ENCODE measurements around the gene GPRC5A. TPM values are rescaled to one million over a fixed set of nuclear protein-coding genes. Genes with fewer than 3 reads are reported as not detected.
A peak's percentile ranks its signal among the peaks of the same experiment; 100 is the strongest.

GPRC5A gene
- total RNA-seq, 4 donors from 2014 or later, result 11.3 to 284 (median 88.4) TPM

DNA sequence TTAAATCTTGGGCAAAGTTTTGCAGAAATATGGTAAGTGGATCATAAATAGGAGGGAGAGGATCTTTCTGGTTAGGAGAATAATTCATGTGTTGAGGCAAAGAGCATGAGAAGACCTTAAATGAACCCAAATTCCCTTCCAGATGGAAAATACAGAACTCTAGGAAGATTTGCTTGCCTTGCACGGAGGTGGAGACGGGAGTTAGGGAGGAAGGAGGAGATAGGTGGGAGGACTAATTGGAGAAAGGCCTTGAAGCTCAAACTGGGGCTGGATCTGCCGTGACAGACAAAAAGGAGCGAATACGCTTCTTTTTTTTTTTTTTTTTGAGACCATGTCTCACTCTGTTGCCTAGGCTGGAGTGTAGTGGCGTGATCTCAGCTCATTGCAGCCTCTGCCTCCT lies 5.9 kb downstream of the GPRC5A start:
- no peak for DNase-seq (ENCODE audit: low spot score)
- ATAC-seq (ENCODE audit: low FRiP score), result no peak
- TF ChIP-seq, protein P1, sequence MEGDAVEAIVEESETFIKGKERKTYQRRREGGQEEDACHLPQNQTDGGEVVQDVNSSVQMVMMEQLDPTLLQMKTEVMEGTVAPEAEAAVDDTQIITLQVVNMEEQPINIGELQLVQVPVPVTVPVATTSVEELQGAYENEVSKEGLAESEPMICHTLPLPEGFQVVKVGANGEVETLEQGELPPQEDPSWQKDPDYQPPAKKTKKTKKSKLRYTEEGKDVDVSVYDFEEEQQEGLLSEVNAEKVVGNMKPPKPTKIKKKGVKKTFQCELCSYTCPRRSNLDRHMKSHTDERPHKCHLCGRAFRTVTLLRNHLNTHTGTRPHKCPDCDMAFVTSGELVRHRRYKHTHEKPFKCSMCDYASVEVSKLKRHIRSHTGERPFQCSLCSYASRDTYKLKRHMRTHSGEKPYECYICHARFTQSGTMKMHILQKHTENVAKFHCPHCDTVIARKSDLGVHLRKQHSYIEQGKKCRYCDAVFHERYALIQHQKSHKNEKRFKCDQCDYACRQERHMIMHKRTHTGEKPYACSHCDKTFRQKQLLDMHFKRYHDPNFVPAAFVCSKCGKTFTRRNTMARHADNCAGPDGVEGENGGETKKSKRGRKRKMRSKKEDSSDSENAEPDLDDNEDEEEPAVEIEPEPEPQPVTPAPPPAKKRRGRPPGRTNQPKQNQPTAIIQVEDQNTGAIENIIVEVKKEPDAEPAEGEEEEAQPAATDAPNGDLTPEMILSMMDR (IDR thresholded peaks at IDR 0.05), result no peak

DNA sequence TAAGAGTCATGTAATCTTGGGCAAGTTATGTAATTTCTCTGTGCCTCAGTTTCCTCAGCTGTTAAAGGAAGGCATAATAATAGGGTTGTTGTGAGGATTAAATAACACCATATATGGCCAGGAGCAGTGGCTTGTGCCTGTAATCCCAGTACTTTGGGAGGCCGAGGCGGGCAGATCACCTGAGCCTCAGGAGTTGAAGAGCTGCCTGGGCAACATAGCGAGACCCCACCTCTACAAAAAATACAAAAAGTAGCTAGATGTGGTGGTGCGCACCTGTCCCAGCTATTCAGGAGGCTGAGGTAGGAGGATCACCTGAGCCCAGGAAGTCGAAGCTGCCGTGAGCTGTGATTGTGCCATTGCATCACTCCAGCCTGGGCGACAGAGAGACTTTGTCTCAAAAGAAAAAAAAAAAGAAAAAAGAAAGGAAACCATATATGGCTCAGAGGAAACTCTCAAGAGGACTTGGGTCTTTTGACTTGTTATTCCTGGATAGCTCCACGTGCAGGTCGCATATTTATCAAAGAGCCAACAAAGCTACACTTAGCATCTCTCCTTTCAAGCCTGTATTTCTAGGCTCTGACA lies 6.9 kb downstream of the GPRC5A start:
- no peak for DNase-seq (ENCODE audit: low spot score)
- TF ChIP-seq, protein P1 (IDR thresholded peaks at IDR 0.05), result no peak
- no peak for ATAC-seq (ENCODE audit: low FRiP score)

DNA sequence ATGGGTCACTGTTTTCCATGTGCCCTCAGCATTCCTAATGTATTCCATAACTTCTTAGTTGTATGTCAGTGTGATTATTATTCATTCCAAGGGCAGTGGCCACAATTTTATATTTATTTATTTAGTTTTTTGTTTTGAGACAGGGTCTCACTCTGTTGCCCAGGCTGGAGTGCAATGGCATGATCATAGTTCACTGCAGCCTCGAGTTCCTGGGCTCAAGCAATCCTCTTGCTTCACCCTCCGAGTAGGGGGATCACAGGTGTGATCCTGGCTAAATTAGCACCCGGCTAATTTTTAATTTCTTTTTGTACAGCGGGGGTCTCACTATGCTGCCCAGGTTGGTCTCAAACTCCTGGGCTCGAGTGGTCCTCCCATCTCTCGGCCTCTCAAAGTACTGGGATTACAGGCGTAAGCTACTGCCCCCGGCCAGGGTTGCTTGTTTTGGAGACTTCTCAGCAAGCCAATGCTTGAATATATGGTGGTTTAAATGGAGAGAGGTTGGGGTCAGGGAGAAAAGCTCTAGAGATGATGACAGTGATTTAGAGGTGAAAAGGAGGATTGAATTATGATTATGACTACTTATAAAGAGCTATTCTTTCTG lies 7.6 kb downstream of the GPRC5A start:
- TF ChIP-seq, protein P1 (IDR thresholded peaks at IDR 0.05), result no peak
- no peak for DNase-seq (ENCODE audit: low spot score)
- no peak for ATAC-seq (ENCODE audit: low FRiP score)

DNA sequence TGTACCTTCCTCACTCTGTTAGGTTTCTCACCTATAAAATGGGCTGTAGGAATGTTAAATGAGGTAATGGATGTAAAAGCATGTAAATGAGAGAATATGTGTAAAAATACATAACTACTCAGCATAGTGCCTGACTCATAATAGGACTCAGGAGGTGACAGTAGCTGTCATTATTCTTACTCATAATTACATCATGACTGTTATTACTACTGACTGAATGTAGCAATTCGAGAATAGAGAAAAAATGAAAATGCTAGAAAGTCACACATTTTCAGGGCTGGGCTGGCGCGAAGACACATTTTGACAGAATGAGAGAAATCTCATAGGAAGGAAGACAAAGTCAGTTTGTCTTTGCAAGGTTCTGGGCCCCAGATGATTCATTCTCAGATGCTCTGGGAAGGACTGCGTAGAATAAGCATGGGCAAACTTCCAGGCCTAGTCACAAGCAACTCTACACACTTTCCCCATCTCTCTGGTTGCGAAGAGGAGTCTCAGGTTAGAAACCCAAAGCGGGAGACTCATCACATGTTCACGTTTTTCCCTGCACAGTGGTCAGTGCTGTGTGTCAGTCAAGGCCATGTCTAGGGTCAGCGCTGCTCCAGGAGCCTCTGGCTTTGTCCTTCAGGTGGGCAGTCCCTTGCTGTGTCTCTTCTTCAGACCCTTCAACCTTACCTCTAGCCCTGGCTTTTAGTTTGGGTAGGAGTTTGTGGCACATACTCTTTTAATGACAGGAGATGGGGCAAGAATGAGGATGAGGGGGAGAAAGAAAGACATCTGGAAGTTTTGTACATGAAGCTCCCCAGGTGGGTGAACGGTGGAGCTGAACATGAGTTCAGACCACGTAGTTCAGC lies 8.4 kb downstream of the GPRC5A start:
- TF ChIP-seq, protein P1 (IDR thresholded peaks at IDR 0.05), result no peak
- ATAC-seq (ENCODE audit: low FRiP score) (peak; percentile 15), DNase-seq (ENCODE audit: low spot score) (no peak)

DNA sequence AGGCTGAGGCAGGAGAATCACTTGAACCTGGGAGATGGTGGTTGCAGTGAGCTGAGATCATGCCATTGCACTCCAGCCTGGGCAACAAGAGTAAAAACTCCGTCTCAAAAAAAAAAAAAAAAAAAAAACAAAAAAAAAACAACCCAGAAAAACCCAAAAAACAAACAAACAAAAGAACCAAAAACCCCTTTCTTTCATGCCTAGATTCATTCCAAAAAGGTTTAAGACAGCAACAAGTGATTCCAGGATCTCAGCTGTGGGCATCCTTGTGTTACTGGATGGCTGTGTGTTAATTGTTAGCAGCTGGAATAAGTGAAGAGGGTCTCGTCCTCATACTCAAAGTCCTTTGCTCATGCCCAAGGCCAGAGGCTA lies 9.4 kb downstream of the GPRC5A start:
- TF ChIP-seq, protein P1 (IDR thresholded peaks at IDR 0.05), result no peak
- DNase-seq (ENCODE audit: low spot score), result no peak
- ATAC-seq (ENCODE audit: low FRiP score), result no peak

DNA sequence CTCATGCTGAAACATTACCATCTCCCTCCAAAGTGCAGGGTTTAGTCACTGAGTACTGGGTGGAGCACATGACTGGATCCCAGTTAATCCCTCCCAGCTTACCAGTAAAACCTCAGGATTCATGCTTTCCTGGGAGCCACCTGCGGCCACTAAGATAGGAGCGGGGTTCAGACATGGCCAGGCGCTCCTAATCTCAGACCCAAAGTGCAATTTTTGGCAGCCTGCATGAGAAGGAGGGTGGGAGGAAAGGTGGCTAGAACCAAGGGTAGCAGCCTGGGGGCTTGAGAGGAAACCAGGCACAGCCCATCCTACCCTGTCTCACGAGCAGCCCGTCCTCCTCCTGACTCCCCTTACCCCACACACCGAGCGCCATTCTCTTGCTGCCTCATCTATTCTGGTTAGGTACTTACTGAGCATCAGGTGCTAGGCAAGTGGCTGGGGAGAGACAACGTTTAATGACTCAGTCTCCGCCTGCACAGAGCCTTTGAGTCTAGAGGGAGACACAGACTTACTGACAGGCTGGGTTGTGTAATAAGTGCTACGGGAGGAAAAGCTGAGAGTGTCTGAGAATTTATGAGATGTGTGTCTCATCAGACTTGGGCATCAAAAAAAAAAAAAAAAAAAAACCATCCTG lies 9.9 kb downstream of the GPRC5A start:
- ATAC-seq (ENCODE audit: low FRiP score), result peak; percentile 78
- TF ChIP-seq, protein P1 (IDR thresholded peaks at IDR 0.05), result no peak
- no peak for DNase-seq (ENCODE audit: low spot score)
